Measurements from ENCODE around the gene BZW1. TPM values are rescaled to one million over a fixed set of nuclear protein-coding genes. Genes with fewer than 3 reads are reported as not detected.
"Not testable (repeated sequence)": the region's sequence is repeated elsewhere in the genome, so short reads cannot be mapped to it uniquely, and the experiment has no call there.

The BZW1 gene
- total RNA-seq, 4 donors from 2014 or later = 248 to 368 (median 315) TPM

DNA sequence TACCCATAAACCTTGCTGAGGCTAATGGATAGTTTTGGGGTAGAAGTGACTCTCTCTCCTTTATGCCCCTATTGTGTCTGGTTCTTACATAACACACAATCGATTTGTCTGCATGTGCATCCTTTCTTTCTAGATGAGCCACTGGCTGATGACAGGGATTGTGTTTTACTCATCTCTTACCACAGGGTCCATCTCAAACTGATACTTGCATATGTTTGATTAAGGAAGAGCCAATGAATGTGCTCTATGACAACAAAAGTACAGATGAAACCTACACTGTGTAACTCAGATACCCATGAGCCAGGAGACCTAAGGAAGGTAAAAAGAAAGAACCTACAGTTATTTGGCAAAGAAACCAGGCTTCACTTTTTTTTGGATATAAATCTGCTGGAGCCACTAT is 13.2 kb upstream of the BZW1 start:
- TF ChIP-seq, protein P1, sequence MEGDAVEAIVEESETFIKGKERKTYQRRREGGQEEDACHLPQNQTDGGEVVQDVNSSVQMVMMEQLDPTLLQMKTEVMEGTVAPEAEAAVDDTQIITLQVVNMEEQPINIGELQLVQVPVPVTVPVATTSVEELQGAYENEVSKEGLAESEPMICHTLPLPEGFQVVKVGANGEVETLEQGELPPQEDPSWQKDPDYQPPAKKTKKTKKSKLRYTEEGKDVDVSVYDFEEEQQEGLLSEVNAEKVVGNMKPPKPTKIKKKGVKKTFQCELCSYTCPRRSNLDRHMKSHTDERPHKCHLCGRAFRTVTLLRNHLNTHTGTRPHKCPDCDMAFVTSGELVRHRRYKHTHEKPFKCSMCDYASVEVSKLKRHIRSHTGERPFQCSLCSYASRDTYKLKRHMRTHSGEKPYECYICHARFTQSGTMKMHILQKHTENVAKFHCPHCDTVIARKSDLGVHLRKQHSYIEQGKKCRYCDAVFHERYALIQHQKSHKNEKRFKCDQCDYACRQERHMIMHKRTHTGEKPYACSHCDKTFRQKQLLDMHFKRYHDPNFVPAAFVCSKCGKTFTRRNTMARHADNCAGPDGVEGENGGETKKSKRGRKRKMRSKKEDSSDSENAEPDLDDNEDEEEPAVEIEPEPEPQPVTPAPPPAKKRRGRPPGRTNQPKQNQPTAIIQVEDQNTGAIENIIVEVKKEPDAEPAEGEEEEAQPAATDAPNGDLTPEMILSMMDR (IDR thresholded peaks at IDR 0.05) = no peak
- DNase-seq (ENCODE audit: low spot score) = no peak
- ATAC-seq (ENCODE audit: low FRiP score) = no peak

DNA sequence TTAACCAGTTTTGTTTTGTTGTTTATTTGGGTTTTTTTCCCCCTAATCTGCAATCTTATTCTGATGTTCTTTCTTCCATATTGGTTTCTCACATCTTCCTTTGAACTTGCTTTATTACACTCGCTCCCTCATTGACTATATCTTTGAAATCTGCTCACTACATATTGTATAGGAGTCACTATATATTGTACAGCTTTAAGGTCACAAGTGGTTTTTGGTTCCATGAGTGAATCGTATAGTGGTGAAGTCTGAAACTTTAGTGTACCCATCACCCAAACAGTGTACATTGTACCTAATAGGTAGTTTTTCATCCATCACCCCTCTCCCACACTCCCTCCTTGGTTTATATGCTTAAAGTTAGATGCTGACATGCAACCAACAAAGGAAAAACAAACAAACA is 11.3 kb upstream of the BZW1 start:
- ATAC-seq (ENCODE audit: low FRiP score) (no peak), DNase-seq (ENCODE audit: low spot score) (no peak)
- TF ChIP-seq, protein P1 (IDR thresholded peaks at IDR 0.05) = no peak

DNA sequence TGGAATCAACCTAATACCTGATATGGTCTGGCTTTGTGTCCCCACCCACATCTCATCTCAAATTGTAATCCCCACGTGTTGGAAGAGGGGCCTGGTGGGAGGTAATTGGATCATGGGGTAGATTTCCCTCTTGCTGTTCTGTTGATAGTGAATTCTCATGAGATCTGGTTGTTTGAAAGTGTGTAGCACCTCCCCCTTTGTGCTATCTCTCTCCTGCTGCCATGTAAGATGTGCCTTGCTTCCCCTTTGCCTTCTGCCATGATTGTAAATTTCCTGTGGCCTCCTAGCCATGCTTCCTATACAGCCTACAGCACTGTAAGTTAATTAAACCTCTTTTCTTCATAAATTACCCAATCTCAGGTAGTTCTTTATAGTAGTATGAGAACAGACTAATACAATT is 10.3 kb upstream of the BZW1 start:
- not testable (repeated sequence) for ATAC-seq (ENCODE audit: low FRiP score); DNase-seq (ENCODE audit: low spot score)

DNA sequence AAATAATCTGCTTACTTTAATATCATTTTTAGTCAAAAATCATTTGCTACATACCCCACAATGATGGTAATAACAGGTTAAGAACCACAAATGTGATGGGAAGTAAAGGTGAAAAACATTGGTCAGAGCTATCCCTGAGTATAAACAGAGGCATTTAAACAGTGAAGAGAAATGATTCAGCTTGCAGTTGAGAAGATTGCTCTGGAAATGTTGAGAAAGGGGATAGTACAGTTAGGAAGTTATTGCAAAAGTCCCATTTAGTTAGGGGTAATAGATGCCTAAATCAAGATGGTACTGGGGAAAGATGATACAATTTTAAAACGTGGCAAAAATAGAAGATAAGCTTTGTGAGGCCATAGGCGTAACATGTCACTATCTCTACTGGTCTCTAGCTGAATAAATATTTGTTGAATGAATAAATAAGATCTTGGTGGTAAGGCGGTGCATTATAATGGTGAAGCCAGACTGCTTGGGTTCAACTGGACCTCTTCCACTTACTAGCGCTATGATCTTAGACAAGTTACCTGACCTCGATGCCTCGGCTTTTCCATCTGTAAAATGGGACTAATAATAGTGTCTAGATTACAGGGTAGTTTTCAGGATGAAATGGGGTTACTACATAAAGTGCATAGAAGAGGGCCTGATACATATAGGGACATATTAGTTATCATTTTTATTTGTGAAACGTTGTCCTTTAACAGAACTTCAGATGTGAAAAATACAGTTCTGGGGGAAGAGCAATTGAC is 2.0 kb upstream of the BZW1 start:
- TF ChIP-seq, protein P1 (IDR thresholded peaks at IDR 0.05) = no peak
- DNase-seq (ENCODE audit: low spot score) (no peak), ATAC-seq (ENCODE audit: low FRiP score) (no peak)

DNA sequence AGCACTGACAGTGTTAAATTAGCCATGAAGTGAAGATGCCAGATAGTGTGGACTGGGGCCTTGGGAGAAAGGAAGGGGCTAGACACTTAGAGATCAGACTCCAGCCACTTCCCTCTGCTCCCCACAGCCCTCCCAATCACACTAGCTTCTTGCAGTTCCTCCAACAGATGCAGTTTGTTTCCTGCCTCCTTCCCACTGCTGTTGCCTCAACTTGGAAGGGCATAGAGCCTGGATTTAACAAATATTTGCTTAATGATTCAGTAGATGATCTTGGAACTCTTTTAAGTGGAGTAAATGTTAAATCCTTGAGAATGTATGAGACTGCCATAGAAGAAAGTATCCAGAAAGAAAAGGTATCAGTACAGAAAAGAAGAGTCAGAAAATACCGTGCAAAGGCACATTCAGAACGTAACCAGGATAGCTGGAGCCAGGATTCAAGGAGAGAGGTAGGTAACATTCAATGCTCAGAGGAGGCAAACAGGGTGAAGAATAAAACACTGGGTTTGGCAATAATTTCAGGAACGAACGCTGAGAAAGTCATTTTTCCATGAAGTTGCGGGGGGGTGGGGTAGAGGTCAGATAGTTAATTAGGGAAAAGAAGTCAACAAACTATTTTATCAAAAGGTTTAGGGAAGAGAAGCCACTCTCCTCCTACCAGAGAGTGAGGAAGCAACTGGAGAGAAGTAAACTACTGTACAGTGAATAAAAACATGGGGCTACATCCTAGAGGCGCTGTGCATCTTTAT is 1.3 kb upstream of the BZW1 start:
- TF ChIP-seq, protein P1 (IDR thresholded peaks at IDR 0.05) = no peak
- no peak for DNase-seq (ENCODE audit: low spot score)
- peak; percentile 1 for ATAC-seq (ENCODE audit: low FRiP score)

DNA sequence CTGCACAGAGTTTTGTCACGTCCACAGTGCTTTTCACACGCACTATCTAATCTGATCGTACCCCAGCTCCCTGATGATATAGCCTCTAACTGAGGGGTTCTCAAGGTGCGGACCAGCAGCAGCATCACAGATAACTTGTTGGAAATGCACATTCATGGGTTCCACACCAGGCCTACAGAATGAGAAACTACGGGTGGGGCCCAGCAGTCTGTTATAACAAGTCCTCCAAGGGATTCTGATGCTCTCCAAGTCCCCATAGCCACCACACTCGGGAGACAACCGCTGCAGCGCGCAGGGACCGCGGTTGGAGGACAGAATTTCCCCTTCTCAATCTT is 745 bp upstream of the BZW1 start:
- DNase-seq (ENCODE audit: low spot score) (no peak), ATAC-seq (ENCODE audit: low FRiP score) (no peak)
- TF ChIP-seq, protein P1 (IDR thresholded peaks at IDR 0.05) = no peak

DNA sequence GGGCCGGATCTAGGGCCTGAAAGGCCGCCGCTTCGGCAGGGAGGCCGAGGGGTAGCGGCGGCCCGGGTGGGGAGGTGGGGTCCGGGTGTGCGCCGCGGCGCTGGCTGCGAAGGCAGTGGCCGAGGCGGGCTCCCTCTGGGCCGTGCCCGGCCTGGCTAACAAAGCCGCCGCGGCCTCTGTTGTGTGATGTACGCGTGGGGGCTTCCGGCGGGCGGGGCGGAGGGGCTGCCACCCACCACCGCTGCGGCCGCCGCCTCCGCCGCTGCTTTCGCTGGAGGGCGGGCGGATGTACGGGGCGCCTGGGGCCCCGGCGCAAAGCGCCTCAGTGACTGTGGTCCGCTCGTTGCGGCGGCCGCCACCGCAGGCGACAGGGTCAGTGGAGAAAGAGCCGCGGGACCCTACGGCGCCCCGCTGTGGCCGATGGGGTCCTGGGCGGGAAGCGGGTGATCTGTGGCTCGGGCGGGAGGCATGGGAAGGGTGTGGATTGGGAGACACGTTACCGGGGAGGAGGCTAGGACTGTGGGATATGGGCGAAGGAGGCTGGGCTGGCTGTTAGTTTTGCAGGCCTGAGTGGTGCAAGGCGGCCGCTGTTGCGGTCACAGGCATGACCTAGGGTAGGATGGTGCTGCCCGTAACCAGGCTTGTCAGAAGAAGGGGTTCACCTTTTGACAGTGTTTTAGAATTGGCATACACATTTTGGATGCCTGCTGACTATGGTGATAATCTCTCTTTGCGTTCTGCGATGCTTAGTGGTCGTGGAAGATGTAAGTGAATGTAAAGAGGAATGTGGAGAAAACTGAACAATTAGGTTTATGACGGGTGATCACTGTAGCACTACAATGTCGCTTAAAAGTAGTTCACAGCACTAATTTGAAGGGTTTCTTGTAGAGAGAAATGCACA is 662 bp downstream of the BZW1 start:
- peak; percentile 37 for ATAC-seq (ENCODE audit: low FRiP score)
- TF ChIP-seq, protein P1 (IDR thresholded peaks at IDR 0.05) = no peak

More for the DNA sequence above, 662 bp downstream of the BZW1 start:
- DNase-seq (ENCODE audit: low spot score) = peak; percentile 39
